Activated CD4-positive, CD25-positive, alpha-beta regulatory T cell treated with anti-CD3 and anti-CD28 coated beads, Interleukin-2, amount 50 U/mL, for 16 hours (primary cell): Measurements from ENCODE around the gene VPS36.
"Not testable (repeated sequence)": the region's sequence is repeated elsewhere in the genome, so short reads cannot be mapped to it uniquely, and the experiment has no call there.

ENCODE experiments used
- DNase-seq: peaks from one replicate; pipeline ENCODE4 v3.0.0-alpha.2; 2020; ENCODE audit warnings: low read depth, low spot score

The VPS36 gene

DNA sequence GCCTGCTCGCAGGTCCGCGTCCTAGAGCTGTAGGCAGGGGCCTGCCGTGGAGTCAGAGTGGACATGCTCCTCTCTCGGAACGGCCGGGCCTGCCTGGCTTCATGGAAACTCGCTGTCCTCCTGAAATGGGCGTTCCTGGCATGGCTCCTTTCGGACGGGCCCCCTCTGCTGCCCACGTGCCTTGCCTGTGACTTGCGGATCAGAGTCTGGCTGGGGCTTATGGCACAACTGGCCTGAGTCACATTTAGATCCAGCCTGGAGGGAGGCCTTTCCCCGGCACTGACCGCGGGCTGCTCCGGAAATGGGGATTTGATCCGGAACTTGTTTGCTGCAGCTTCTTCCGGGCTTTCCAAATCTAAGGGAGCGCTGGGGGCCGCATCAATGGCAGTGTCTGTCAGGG lies 72.5 kb downstream of the VPS36 start:
- DNase-seq, result no peak

DNA sequence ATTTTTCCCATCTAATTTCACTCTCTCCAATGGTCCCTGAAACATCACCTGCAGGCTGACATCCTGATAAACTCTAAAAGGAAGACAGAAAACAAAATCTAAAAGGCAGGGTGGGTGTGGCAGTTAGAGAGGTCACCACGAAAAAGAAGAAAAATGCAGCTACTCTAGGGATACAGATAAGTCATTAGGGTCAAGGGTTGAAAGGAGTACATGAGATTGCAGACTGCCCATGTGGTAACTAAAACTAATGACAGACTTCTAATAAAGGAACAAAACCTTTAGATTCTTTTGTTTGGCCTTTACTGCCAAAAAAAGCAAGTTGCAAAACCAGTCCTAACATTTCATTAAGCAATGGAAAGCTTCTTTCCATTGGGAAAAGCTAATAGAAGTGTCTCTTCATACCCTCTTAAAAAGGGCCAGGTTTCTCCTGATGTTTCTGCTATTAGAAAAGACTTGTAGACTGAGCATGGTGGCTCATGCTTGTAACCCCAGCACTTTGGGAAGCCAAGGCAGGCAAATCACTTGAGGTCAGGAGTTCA lies 75.5 kb downstream of the VPS36 start:
- DNase-seq, result no peak

DNA sequence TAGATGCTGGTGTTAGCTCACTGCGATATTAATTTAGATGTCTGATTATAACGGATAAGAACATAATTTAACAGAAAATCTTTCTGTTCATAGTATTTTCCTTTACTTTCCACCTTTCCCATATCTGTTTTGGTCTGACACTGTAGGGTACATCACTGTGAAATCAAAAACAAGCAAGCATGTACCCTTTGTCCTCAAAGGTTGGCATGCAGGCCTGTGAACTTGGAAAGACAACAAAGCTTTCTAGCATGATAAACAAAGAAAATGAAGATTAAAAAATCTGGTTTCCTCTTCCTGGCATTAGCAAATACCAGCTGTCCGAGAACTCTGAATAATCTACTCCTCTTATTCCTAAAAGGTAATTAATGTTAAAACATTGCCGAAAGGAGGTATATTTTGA lies 76.0 kb downstream of the VPS36 start:
- no peak for DNase-seq

DNA sequence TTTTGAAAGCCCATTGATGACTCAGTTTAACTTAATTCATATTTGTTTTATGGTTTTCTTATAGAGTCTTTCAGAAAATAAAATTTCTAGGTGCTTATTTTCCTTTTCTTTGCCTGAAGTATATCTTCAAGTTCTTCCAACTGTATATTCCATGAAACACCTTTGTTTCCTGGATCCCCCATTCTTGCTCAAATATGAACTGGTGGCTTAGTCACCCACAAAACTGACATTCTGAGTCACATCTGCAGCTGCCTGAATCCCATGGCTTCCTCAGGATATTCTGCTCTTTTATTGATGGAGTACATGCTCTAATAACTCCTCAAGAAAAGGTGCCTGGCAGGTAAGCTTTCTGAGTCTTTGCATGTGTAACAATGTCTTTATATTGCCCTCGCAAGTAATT lies 77.2 kb downstream of the VPS36 start:
- not testable (repeated sequence) for DNase-seq

DNA sequence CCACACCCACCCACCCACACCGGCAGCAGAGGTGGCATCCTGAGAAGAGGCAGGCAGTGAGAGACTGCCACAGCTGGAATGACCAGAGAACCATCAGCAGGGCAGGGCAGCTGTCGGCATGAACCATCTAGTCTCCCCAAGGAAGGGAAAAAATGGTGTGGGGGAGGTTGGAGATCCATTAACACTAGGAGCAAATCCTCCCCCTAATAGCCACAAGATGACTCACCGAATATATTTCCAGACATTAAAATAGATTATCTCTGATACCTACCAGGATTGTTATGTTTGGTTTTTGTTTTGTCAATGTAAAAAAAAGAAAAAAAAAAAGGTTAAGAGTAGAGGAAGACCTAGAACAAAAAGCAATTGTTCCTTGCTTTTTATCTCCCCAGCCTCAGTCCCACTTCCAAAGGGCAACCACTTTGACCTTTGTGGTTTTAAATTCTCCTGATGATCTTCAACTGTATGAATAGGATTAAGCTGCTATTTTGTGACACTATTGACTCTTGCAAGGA lies 78.6 kb downstream of the VPS36 start:
- no peak for DNase-seq

DNA sequence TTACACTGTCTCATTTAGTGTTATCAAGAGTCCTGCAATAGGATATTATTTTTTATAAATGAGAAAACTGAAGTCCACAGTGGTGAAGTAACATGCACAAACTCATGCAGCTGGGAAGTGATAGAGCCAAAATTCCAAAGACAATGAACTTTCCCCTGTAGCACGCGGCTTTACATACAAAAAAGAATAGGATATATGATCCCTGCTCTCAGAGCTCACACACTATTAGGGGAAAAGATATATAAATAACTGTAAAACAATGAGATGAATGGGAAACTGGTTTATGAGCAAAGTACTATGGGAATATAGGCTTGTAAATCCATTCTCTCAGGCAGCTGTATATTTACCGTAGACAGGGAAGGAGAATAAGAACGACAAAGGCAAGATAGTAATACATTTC lies 84.1 kb downstream of the VPS36 start:
- no peak for DNase-seq
